ENCODE measurements around the gene MPPE1. TPM values are rescaled to one million over a fixed set of nuclear protein-coding genes. Genes with fewer than 3 reads are reported as not detected.
A peak's percentile ranks its signal among the peaks of the same experiment; 100 is the strongest.

Gene MPPE1
- total RNA-seq, 2 experiments from 2014 or later: 26.5 to 40.1 TPM

- no peak overlapping the region for H2AFZ ChIP-seq (ENCODE audit: low read length)
- no peak overlapping the region for H3K27ac ChIP-seq (ENCODE audit: low read depth, low read length, poor library complexity, severe bottlenecking)
- H3K9me3 ChIP-seq (ENCODE audit: low read length): no peaks in the 10 kb centered on the region
- H3K79me2 ChIP-seq (ENCODE audit: insufficient read depth, low read depth, low read length): no peaks in the 10 kb centered on the region
- ChIA-PET POLR2A (no interaction called here), CTCF (ENCODE audit: unreplicated experiment) (no interaction called here)
- no peaks in the 10 kb centered on the region for H3K36me3 ChIP-seq (ENCODE audit: insufficient read depth, low read length)
- peak; percentile 64 for DNase-seq (ENCODE audit: low spot score)
- H3K9me2 ChIP-seq (ENCODE audit: insufficient read depth, low read length): no peaks in the 10 kb centered on the region
- no peak for TF ChIP-seq EZH2phosphoT487 (IDR thresholded peaks at IDR 0.05; ENCODE audit: borderline replicate concordance, low read depth, low read length)
- TF ChIP-seq, protein P1, sequence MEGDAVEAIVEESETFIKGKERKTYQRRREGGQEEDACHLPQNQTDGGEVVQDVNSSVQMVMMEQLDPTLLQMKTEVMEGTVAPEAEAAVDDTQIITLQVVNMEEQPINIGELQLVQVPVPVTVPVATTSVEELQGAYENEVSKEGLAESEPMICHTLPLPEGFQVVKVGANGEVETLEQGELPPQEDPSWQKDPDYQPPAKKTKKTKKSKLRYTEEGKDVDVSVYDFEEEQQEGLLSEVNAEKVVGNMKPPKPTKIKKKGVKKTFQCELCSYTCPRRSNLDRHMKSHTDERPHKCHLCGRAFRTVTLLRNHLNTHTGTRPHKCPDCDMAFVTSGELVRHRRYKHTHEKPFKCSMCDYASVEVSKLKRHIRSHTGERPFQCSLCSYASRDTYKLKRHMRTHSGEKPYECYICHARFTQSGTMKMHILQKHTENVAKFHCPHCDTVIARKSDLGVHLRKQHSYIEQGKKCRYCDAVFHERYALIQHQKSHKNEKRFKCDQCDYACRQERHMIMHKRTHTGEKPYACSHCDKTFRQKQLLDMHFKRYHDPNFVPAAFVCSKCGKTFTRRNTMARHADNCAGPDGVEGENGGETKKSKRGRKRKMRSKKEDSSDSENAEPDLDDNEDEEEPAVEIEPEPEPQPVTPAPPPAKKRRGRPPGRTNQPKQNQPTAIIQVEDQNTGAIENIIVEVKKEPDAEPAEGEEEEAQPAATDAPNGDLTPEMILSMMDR (conservative IDR thresholded peaks at IDR 0.05; ENCODE audit: low read length): peak; percentile 74
- intact Hi-C loops (cut with micrococcal nuclease; ENCODE audit: unreplicated experiment): loop anchor here (2.0 kb wide), 1 partner anchor 140 kb away; no protein-coding TSS in a partner anchor
- no TSS peak for BruUV-seq (replicated peaks)
- H3K4me1 ChIP-seq (ENCODE audit: insufficient read depth, low read length, poor library complexity, severe bottlenecking): peaks cover 17% of the 10 kb centered on the region
- no peak overlapping the region for H3K4me3 ChIP-seq (ENCODE audit: low read depth, low read length, poor library complexity, severe bottlenecking)
- no peaks in the 10 kb centered on the region for H4K20me1 ChIP-seq (ENCODE audit: insufficient read depth, low read length)
- no peak overlapping the region for H3K4me2 ChIP-seq (ENCODE audit: low read length)
Measured at GRCh38 chr18:11872479-11873136, 35.5 kb downstream of the MPPE1 start.

- no peak for DNase-seq (ENCODE audit: low spot score)
- H3K9me3 ChIP-seq (ENCODE audit: low read length): no peaks in the 10 kb centered on the region
- no peaks in the 10 kb centered on the region for H4K20me1 ChIP-seq (ENCODE audit: insufficient read depth, low read length)
- H3K9me2 ChIP-seq (ENCODE audit: insufficient read depth, low read length): no peaks in the 10 kb centered on the region
- no peaks in the 10 kb centered on the region for H3K79me2 ChIP-seq (ENCODE audit: insufficient read depth, low read depth, low read length)
- no peak overlapping the region for H3K4me3 ChIP-seq (ENCODE audit: low read depth, low read length, poor library complexity, severe bottlenecking)
- ChIA-PET POLR2A (interaction anchor here (0.6 kb wide), 1 partner anchor 11 kb away, joined by 3 read pairs; no protein-coding TSS in a partner anchor), CTCF (ENCODE audit: unreplicated experiment) (no interaction called here)
- no peak overlapping the region for H3K4me2 ChIP-seq (ENCODE audit: low read length)
- BruUV-seq (replicated peaks): no TSS peak
- intact Hi-C loops (cut with micrococcal nuclease; ENCODE audit: unreplicated experiment): no loop called here
- H3K36me3 ChIP-seq (ENCODE audit: insufficient read depth, low read length): no peaks in the 10 kb centered on the region
- peaks cover 17% of the 10 kb centered on the region for H3K4me1 ChIP-seq (ENCODE audit: insufficient read depth, low read length, poor library complexity, severe bottlenecking)
- H3K27ac ChIP-seq (ENCODE audit: low read depth, low read length, poor library complexity, severe bottlenecking): no peak overlapping the region
- no peak overlapping the region; the same call in 1 of the 2 replicates for H2AFZ ChIP-seq (ENCODE audit: low read length)
- no peak for TF ChIP-seq EZH2phosphoT487 (IDR thresholded peaks at IDR 0.05; ENCODE audit: borderline replicate concordance, low read depth, low read length)
- TF ChIP-seq, protein P1 (conservative IDR thresholded peaks at IDR 0.05; ENCODE audit: low read length): no peak
Measured at GRCh38 chr18:11871501-11871900, 36.6 kb downstream of the MPPE1 start.

GRCh38 chr18:11868230-11868629, 39.9 kb downstream of the MPPE1 start:
- Histone ChIP-seq H3K9me2 (ENCODE audit: insufficient read depth, low read length) (no peaks in the 10 kb centered on the region), H3K79me2 (ENCODE audit: insufficient read depth, low read depth, low read length) (no peaks in the 10 kb centered on the region), H3K9me3 (ENCODE audit: low read length) (no peaks in the 10 kb centered on the region), H3K4me1 (ENCODE audit: insufficient read depth, low read length, poor library complexity, severe bottlenecking) (peaks cover 17% of the 10 kb centered on the region), H4K20me1 (ENCODE audit: insufficient read depth, low read length) (no peaks in the 10 kb centered on the region), H2AFZ (ENCODE audit: low read length) (peak overlapping the region; percentile 35; the same call in 1 of the 2 replicates), H3K4me3 (ENCODE audit: low read depth, low read length, poor library complexity, severe bottlenecking) (peak overlapping the region; percentile 5), H3K4me2 (ENCODE audit: low read length) (peak overlapping the region; percentile 62), H3K36me3 (ENCODE audit: insufficient read depth, low read length) (no peaks in the 10 kb centered on the region), H3K27ac (ENCODE audit: low read depth, low read length, poor library complexity, severe bottlenecking) (peak overlapping the region; percentile 63)
- DNase-seq (ENCODE audit: low spot score): peak; percentile 81
- POLR2A ChIA-PET: no interaction called here
- TF ChIP-seq, protein P1 (conservative IDR thresholded peaks at IDR 0.05; ENCODE audit: low read length): no peak
- no peak for TF ChIP-seq EZH2phosphoT487 (IDR thresholded peaks at IDR 0.05; ENCODE audit: borderline replicate concordance, low read depth, low read length)
- intact Hi-C loops (cut with micrococcal nuclease; ENCODE audit: unreplicated experiment): no loop called here
- no TSS peak for BruUV-seq (replicated peaks)
- CTCF ChIA-PET (ENCODE audit: unreplicated experiment): no interaction called here

Measured in OCI-LY7 (cell line).